Upper lobe of right lung (tissue), 1 donor: ENCODE results near the gene CRYL1. TPM values are rescaled to one million over a fixed set of nuclear protein-coding genes. Genes with fewer than 3 reads are reported as not detected.
A peak's percentile ranks its signal among the peaks of the same experiment; 100 is the strongest.

Experiments
- ATAC-seq: fragments of 200-7000 bp; cut with Tn5 transposase; one replicate; pipeline ENCODE4 v1.9.1; 2020; ENCODE audit warnings: mild to moderate bottlenecking, moderate library complexity
- DNase-seq: peaks from one replicate; pipeline ENCODE4 v3.0.0-alpha.2; 2020
- H3K27ac ChIP-seq: fragments of 200-600 bp; one replicate; pipeline ENCODE4 v1.8.0; 2022
- H3K27me3 ChIP-seq: fragments of 200-600 bp; one replicate; pipeline ENCODE4 v1.8.0; 2022; ENCODE audit warnings: mild to moderate bottlenecking
- H3K36me3 ChIP-seq: fragments of 200-600 bp; one replicate; pipeline ENCODE4 v1.8.0; 2022
- H3K4me1 ChIP-seq: fragments of 200-600 bp; one replicate; pipeline ENCODE4 v1.8.0; 2022
- H3K4me3 ChIP-seq: fragments of 200-600 bp; one replicate; pipeline ENCODE4 v1.8.0; 2022; ENCODE audit warnings: mild to moderate bottlenecking
- H3K9me3 ChIP-seq: fragments of 200-600 bp; one replicate; pipeline ENCODE4 v1.8.0; 2022
- CTCF ChIP-seq: fragments of 200-600 bp; IDR thresholded peaks from one replicate; pipeline ENCODE4 v1.8.0; 2022; ENCODE audit warnings: antibody characterized with exemption
- intact Hi-C: fragments of 100-400 bp; cut with DNase I; formaldehyde crosslinking; loops from one replicate; pipeline ENCODE4 v1.11.0; 2022
- total RNA-seq: library from RNA; stranded (reverse); fragmentation: NEBNext Ultra II Directional; extraction: Animal tissue kit (Norgen Biotek cat#: 25700); gene quantifications from one replicate; pipeline ENCODE4 v1.2.1, GENCODE V29; 2021
- donor health status: DM: no; HTN: yes; CAD: no; lungs with severe emphysema.

Gene CRYL1
- total RNA-seq, 1 donor from 2014 or later, result 28.5 TPM

DNA sequence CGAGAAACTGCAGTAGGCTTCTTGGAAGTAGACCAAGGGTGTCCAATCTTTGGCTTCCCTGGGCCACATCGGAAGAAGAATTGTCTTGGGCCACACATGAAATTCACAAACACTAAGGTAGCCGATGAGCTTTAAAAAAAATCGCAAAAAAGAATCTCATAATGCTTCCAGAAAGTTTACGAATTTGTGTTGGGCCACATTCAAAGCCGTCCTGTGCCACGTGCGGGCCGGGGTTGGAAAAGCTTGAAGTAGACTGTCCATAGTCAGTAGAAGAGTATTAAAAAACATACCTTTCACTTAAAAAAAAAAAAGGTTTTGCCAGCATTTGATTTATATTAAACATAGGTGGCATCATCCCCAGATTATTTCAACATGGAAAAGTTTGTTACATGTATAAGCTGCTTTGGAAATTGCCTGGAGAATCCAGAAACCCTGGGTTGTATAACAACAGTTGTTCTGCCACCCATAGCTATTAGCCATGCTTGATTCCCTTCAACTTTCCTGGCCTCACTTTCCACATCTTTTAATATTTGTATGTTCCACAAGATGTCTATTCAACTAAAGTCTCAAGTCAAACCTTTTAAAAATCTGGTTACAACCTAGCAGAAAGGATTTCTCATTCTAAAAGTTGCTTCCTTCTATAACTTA lies 42.3 kb upstream of the CRYL1 start:
- peaks cover 8% of the 10 kb centered on the region for H3K4me1 ChIP-seq
- H3K36me3 ChIP-seq, result no peaks in the 10 kb centered on the region
- intact Hi-C loops, result no loop called here
- no peaks in the 10 kb centered on the region for H3K9me3 ChIP-seq
- no peaks in the 10 kb centered on the region for H3K27me3 ChIP-seq
- ATAC-seq, result no peak
- H3K27ac ChIP-seq, result peak overlapping the region; percentile 96
- H3K4me3 ChIP-seq, result peak overlapping the region; percentile 91
- no peak for TF ChIP-seq CTCF
- no peak for DNase-seq

GRCh38 chr13:20566898-20567874 lies 41.5 kb upstream of the CRYL1 start, which contains the start of gene IFT88:
Gene IFT88, plus strand, starts transcription at chr13:20567157. Its CDS starts 7,229 bp downstream, at chr13:20574386.
- Histone ChIP-seq H3K4me1 (peaks cover 8% of the 10 kb centered on the region), H3K27ac (peak within 1 kb of the TSS; percentile 96), H3K9me3 (no peaks in the 10 kb centered on the region), H3K4me3 (peak within 1 kb of the TSS; percentile 91), H3K27me3 (no peaks in the 10 kb centered on the region), H3K36me3 (no peaks in the 10 kb centered on the region)
- TF ChIP-seq CTCF, result no peak
- DNase-seq, result peak; percentile 96
- intact Hi-C loops, result no loop called here
- ATAC-seq, result peak; percentile 99

DNA sequence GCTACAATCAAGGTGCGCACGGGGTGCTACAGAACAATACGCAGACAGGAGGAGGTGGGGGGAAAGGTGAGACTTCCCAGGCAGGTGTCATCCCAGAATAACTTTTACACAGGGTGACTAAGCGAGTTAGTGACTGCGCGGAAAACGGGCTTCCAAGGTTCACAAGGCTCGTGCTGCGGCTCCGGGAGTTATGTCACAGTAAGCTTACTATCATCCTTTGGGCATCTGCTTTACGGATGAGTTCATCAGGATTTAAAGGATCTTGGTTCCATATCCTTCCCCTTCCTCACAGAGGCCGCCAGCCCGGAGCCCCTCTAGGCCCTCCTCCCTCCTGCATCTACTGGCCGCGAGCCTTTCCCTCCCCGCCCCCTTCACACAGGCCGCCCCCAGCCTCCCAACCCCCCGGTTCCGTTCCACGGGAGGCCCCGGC lies 40.8 kb upstream of the CRYL1 start:
- intact Hi-C loops, result no loop called here
- Histone ChIP-seq H3K4me1 (peaks cover 8% of the 10 kb centered on the region), H3K9me3 (no peaks in the 10 kb centered on the region), H3K36me3 (no peaks in the 10 kb centered on the region), H3K27ac (peak overlapping the region; percentile 96), H3K4me3 (peak overlapping the region; percentile 91), H3K27me3 (no peaks in the 10 kb centered on the region)
- TF ChIP-seq CTCF, result no peak
- ATAC-seq (no peak), DNase-seq (no peak)

DNA sequence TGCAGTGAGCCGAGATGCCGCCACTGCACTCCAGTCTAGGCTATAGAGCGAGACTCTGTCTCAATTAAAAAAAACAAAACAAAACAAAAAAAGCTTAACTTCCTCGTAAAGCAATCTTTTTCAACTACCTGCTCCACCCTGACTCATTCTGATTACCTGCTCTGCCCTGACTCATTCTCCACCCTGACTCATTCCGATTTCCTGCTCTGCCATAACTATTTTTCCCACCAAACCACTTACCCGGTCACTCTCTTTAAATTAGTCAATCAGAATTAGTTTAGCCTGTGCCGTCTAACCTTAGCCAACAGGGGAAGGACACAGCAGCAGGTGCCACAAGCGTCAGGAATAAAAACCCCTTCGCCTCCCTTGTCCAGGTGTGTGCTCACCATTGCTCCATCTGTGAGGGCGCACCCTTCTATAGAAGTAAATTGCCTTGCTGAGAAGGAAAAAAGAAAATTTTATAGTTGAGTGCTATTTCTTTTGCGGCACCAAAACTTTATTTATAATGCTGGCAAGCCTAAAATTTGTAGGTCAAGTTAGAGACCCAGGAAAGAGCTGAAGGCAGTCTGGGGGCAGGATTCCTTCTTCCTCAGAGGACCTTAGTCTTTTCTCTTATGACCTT lies 39.6 kb upstream of the CRYL1 start:
- intact Hi-C loops, result no loop called here
- TF ChIP-seq CTCF, result no peak
- H3K27me3 ChIP-seq, result no peaks in the 10 kb centered on the region

GRCh38 chr13:20561741-20562140 lies 36.1 kb upstream of the CRYL1 start:
- Histone ChIP-seq H3K36me3 (no peaks in the 10 kb centered on the region), H3K4me1 (no peaks in the 10 kb centered on the region), H3K9me3 (no peaks in the 10 kb centered on the region), H3K4me3 (no peak overlapping the region), H3K27ac (no peak overlapping the region), H3K27me3 (no peaks in the 10 kb centered on the region)
- ATAC-seq (no peak), DNase-seq (no peak)
- intact Hi-C loops, result no loop called here
- no peak for TF ChIP-seq CTCF

More for the DNA sequence above, 39.6 kb upstream of the CRYL1 start:
- no peak overlapping the region for H3K27ac ChIP-seq
- no peak for ATAC-seq
- DNase-seq, result no peak
- no peaks in the 10 kb centered on the region for H3K9me3 ChIP-seq
- H3K4me1 ChIP-seq, result peaks cover 8% of the 10 kb centered on the region
- no peak overlapping the region for H3K4me3 ChIP-seq
- H3K36me3 ChIP-seq, result no peaks in the 10 kb centered on the region
